ENCODE results near the gene CHD6.

Gene CHD6

DNA sequence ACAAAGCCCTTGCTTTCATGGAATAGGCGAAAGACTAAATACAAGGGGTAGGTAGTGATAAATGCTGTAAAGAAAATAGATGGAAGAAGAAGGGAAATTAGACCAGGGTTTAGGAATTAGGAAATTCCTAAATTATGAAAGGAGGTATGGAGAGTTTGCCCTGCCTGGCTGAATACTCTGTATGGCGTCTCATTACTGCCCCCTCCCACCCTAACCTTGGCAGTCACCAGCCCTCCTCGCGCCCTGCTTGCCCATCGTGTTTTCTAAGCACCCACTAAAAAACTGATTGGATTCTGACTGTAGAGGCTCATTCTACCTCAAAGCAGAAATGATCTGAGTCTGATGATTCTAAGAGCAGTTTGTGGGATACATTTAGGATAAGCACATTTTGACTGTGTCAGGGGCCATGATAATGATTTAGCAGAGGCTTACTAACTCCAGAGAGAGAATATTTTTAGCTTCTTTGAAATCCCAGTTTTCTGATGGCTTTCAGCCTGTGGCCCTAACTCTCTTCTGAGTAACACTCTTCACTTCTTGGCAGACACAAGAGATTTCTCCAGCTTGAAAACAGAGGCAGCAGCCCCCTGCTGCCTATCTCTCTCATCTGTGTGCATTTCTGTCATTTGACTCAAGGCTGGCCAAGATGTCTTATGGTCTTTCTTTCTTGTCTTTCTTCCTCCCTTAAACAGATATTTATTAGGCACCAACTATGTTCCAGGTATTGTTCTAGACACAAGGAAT lies 1.4 kb upstream of the CHD6 start:
- DNase-seq = no peak

GRCh38 chr20:41618807-41619311 lies 682 bp upstream of the CHD6 start:
- DNase-seq = no peak

DNA sequence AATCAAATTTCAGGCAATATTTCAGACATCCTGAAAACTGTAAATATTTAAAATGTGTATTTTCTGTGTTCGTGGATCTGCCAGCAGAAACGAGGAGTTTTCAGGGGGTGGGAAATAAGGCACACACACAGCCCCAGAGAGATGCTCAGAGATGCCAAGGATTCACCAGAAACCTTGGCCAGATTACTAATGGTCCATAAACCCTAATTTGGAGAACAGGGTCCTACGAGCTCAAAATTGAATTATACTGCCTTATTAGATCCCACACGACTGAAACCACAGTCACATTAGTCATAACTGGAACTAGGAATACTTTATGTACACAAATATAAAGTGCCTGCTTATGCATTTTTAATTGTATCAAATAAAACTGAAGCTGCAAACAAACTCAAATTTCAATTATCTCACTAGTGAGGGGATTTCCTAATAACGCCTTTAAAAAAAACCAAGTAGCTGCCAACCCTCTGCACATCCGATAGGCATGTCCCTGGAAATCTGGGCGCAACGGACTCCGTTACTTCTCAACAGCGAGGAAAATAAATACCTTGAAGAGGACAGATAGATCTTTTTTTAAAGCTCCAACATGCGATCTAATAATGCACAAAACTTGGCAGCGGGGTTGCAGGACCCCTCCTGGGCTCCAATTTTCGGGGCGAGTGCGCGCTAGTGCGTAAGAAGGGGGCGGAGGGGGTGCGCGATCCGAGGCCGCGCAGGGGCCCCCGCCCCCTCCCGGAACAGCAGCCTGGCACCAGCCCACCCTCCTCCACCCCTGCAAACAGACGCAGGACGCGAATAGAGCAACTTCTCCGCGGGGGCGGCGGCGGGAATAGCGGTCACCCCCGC lies 897 bp downstream of the CHD6 start:
- no peak for DNase-seq

DNA sequence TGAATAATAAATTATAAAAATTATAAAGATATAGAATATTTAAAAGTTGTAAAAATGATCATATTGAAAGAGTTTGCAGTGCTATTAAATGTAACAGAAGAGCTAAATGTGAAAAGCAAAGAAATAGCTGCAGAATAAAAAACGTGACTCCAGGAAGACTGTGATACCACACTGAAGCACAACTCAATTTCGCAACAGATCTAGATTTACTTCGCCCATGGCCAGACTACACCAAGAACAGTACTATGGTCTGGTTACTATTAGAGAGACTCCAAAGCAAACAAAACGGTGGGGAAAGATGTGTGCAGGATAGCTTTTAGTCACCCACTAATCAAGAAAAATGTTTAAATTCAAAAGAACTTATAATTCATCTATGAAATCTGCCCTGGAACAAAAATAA lies 1.9 kb downstream of the CHD6 start:
- DNase-seq = no peak

DNA sequence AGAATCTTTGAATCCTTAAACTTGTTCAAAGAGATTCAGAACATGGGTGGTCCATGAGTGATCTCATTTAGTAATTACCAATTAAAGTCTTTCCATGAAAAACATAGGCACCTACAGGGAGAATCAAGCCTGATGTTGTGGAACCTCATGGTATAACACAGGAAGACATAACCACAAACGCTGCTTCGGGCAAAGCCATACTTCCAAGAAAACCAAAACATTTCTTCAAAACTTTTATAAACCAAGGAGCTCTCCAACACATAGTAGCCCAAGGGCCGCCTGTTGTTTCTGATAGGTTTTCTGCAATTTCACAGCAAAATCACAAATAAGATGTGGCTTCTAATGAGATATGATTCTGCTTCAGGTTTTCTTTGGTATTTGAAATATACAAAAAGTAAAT lies 2.5 kb downstream of the CHD6 start:
- no peak for DNase-seq

GRCh38 chr20:41615110-41615509 lies 3.1 kb downstream of the CHD6 start:
- no peak for DNase-seq

- DNase-seq = no peak
These were observed 4.9 kb downstream of the CHD6 start for GRCh38 chr20:41613321-41613720.

DNA sequence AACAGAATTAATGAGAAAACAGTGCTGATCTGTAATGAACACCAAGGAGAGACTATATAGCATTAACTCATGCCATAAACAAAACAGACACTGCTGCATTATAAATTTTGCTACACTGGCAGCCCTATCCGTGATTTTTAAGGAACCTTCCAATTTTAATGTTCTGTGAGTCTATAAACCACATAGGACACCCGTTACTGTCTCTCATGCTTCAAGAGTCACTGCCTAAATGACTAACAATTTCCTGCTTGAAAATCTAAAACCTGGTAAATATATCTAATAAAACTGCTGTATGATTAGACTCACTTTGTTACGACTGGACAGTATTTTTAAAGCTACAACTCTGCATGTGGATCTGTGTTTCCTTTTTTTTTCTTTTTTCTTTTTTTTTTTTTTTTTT lies 8.7 kb downstream of the CHD6 start:
- no peak for DNase-seq

DNA sequence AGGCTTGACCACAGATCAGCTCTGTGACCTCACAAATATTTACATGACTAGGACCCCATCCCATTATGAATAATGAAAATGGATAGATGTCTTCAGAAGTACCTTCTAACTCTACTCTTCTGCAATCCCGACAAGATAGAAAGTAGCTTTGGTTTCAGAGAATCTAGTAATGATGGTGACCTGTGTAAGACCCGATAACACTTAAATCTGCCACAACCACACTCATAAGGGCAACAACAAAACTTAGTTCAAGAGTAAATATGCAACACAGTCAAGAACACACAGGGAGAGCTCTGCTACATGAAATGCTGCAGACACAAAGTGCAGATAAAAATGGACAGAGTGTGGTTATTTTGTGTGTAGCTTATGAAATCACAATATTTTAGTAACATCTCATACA lies 9.6 kb downstream of the CHD6 start:
- no peak for DNase-seq

DNA sequence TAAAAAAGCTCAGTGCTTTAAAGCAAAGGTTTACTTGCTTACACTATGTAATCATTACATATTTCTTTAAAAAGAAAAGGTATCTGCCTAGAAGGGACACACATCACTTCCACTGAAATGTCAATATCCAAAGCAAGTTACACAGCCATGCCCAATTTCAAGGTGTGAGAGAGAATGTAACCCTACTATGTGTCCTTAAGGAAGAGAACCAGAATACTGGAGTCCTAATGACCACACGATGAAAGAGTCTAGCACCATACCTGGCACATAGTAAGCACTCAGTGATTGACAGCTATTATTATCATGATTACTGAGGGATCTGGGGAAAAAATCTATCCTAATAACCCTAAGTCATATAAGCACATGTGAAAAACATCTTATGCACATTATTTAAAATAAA lies 10.4 kb downstream of the CHD6 start:
- no peak for DNase-seq

GRCh38 chr20:41604002-41604401 lies 14.2 kb downstream of the CHD6 start:
- no peak for DNase-seq

DNA sequence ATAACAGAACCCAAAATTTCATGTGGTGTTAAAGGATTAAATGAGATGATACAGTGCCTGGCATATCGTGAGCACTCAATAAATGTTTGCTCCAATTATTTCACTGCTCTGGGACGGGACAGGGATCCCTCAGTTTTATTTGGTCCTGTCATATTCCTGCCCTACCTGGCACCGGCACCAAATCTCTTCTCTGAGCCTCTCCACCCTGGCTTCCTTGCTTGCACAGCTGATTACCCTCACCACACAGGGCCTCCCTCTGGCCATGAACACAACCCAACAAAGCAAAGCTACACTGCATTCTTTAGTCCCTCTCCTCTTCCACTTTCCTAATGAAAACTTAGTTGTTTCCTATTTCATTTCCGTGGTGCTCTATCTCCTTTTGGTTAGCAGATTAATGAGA lies 16.4 kb downstream of the CHD6 start:
- no peak for DNase-seq

DNA sequence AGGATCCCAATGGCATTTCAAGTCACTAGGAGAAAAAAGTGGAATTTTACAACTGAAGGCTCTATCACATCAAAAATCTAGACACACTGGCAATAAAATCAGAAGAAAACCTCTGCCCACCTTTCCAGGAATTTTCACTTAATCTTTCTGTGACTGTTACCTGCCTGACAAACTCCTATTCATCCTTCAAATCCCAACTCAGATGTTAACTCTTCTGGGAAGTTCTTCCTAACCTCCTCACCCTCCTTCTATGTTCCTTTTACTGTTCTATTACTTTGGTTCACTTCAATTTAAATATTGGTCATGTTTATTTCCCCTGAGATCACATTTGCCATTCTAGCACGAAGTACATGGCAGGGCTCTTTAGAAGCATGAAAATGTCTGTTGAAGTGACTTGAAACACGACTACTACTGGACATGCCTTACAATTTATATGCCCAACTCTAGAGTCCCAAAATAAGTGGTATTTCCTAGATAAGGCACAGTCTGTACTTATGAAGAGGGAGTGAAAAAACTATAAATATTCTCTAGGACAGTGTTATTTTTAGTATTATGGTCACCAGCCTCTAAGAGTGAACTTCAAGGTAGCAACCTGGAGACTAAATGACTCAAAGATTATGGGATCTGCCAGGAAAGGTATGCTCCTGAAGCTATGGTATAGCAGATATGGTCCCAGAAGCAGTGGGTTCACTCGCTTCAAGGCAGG lies 17.1 kb downstream of the CHD6 start:
- no peak for DNase-seq

- no peak for DNase-seq
These were observed 18.5 kb downstream of the CHD6 start for GRCh38 chr20:41599699-41600104.

- no peak for DNase-seq
These were observed 19.5 kb downstream of the CHD6 start for GRCh38 chr20:41598719-41599118.

DNA sequence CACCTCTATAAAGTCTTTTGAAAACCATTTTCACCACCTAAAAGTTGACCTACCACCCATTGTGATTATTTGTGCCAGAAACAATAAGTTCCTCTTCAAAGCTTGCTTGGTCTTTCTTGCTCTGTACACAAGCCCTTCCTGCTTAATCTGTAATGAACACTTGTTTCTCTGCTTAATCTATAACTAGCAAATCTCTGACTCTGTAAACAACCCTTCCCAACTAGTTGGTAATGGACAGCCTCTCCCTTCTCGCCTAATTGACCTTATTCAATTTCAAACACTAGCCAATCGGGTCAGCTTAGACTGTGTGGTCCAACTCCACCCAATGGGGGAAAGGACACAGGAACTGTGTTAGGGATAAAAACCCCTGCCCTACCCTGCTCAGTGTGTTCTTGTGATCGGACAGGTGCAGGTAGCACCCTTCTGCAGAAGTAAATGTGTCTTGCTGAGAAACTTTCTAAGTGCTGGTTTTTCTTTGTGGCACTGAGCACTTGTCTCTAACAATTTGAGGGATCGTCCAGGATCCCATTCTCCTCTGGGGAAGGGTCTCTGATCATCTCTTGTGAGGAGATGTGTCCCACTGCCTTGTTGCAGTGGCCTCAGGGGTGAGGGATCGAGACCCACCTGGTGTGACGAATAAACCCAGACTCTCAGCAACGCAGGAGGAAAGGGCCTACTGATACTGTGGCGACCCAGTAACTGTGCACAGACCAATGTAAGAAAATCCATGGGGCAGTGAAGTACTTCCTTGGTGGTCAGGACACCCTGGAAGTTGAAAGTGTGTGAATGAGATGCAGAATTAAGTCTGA lies 23.5 kb downstream of the CHD6 start:
- DNase-seq = no peak

DNA sequence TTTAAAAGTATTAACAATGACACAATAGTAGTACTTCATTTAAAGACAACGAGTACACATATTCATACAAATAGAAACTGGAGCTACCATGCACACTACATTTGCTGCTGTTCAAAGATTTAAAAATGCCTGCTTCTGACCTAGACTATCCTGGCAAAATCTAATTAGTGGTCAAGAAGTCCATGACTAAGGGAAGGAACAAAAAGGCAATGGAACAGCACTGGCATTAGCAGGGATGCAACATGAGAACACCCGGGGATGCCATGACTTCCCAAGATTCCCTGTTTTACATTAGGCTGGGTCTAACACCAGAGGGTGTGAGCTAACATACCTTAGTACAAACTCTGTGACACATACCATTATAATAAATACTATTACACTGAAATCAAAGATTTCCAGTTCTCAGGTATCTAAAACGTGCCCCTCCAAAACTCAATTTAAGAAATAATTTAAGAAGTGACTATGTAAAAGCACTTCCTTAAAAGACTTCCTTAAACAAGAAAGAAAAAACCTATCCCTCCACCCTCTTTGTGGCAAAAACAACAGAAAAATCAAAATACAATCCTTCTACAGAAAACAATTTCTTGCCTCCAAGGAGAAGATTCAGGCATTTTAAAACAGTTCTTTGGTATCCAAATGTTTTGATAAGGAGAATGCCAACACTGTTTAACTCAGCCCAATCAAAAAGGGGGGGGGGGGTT lies 25.5 kb downstream of the CHD6 start:
- no peak for DNase-seq

- no peak for DNase-seq
These were observed 30.2 kb downstream of the CHD6 start for GRCh38 chr20:41587956-41588355.

GRCh38 chr20:41587523-41587922 lies 30.7 kb downstream of the CHD6 start:
- DNase-seq = no peak

GRCh38 chr20:41586772-41587171 lies 31.4 kb downstream of the CHD6 start:
- no peak for DNase-seq

- no peak for DNase-seq
These were observed 37.8 kb downstream of the CHD6 start for GRCh38 chr20:41580350-41580749.
